GM12865 (cell line): ENCODE measurements around the gene STX10.
"Not testable (repeated sequence)": the region's sequence is repeated elsewhere in the genome, so short reads cannot be mapped to it uniquely, and the experiment has no call there.

Source experiments
- DNase-seq: peaks from one replicate; pipeline ENCODE4 v3.0.0; 2010; ENCODE audit warnings: low read depth
- H3K4me3 ChIP-seq: 2 replicates; pipeline ENCODE4 v1.5.1; 2011; ENCODE audit warnings: mild to moderate bottlenecking, low read depth, low read length, control low read depth
- TF ChIP-seq, protein P1 (sequence below): IDR thresholded peaks from 2 replicates; pipeline ENCODE4 v1.5.1; 2011; ENCODE audit warnings: low read length, control low read depth, low read depth, inconsistent platforms; ENCODE audit not compliant: insufficient read depth; ENCODE audit errors: missing control alignments

Gene STX10

DNA sequence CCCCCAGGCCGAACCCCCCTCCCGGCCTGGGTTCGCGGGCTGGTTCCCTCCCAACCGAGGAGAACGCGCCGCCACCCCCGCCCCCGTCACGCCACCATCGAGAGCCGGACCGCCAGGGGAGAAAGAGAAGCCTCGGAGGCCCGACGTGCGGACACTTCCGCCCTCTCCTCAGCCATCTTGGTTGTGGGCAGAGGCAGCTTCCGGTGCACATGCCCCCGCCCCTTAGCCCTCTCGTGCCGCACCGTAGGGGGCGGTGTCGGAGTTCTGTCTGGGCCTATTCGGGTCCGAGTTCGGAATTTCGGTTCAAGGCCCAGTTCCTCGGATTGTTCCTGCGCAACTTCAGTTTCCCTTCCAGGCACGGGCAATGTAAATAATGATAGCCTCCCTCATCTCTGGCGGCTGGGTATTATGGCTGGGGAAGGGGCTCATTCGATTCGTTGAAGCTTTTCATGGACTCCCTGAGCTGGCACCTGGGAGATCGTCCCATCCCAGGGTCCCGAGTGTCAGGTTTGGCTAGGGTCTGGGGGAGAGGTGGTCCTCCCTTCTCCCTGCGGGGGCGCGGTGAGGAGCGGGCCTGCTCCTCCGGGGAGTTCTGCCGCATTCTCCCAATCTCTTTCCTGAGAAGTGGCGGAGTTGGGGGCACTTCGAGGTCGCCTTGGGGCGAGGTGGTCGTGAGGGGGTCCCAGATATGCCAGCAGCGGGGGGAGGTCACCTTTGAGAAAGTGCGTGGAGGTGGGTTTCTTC is at the start of gene STX10, which contains the start of gene IER2:
TSS of gene STX10 (minus strand) at position 189 of the 744 bp plus-strand sequence. CDS start 202 bp downstream, outside the sequence.
TSS of gene IER2 (plus strand) at position 225 of the 744 bp plus-strand sequence. CDS start 2,776 bp downstream, outside the sequence.
- TF ChIP-seq, protein P1, sequence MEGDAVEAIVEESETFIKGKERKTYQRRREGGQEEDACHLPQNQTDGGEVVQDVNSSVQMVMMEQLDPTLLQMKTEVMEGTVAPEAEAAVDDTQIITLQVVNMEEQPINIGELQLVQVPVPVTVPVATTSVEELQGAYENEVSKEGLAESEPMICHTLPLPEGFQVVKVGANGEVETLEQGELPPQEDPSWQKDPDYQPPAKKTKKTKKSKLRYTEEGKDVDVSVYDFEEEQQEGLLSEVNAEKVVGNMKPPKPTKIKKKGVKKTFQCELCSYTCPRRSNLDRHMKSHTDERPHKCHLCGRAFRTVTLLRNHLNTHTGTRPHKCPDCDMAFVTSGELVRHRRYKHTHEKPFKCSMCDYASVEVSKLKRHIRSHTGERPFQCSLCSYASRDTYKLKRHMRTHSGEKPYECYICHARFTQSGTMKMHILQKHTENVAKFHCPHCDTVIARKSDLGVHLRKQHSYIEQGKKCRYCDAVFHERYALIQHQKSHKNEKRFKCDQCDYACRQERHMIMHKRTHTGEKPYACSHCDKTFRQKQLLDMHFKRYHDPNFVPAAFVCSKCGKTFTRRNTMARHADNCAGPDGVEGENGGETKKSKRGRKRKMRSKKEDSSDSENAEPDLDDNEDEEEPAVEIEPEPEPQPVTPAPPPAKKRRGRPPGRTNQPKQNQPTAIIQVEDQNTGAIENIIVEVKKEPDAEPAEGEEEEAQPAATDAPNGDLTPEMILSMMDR = peak; percentile 55
- peak; percentile 96 for DNase-seq

GRCh38 chr19:13198634-13199033 is 48.5 kb upstream of the STX10 start:
- no peak overlapping the region for H3K4me3 ChIP-seq
- TF ChIP-seq, protein P1 = no peak
- no peak for DNase-seq

More for the DNA sequence above, at the start of gene STX10, which contains the start of gene IER2:
- H3K4me3 ChIP-seq = peak within 1 kb of the TSS; percentile 95

- DNase-seq = peak; percentile 88
- TF ChIP-seq, protein P1 = peak; percentile 77
- H3K4me3 ChIP-seq = no peak overlapping the region
Observed at GRCh38 chr19:13195678-13196077, 45.5 kb upstream of the STX10 start.

DNA sequence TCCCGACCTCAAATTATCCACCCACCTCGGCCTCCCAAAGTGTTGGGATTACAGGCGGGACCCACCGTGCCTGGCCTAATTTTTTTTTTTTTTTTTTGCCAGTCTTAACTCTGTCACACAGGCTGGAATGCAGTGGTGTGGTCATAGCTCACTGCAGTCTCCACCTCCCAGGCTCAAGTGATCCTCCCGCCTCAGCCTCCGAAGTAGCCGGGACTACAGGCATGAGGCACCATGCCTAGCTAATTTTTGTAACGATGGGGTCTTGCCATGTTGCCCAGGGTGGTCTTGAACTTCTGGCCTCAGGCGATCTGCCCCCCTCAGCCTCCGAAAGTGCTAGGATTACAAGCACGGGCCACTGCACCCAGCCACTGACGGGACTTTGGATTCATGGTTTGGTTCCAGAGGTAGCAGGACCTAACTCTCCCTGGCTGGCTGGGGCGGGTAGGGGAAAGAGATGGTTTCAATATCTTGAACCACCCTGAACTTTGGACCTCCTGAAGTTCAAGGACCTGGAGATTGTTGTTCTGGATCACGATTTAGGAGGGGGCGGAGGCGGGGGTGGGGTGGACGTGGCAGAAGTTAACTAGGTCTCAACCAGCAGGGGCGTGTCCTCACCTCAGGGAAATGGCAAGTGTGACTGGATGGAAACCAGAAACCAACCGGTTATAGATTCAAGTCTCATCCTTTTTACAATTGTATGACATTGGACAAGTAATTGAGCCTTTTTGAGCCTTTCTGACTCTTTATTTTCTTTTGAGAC is 40.8 kb upstream of the STX10 start:
- DNase-seq = no peak
- H3K4me3 ChIP-seq = no peak overlapping the region
- TF ChIP-seq, protein P1 = no peak

GRCh38 chr19:13189600-13189999 is 39.4 kb upstream of the STX10 start:
- TF ChIP-seq, protein P1 = no peak
- no peak for DNase-seq
- no peak overlapping the region for H3K4me3 ChIP-seq

GRCh38 chr19:13187419-13187818 is 37.2 kb upstream of the STX10 start:
- DNase-seq = no peak
- H3K4me3 ChIP-seq = no peak overlapping the region
- TF ChIP-seq, protein P1 = no peak

DNA sequence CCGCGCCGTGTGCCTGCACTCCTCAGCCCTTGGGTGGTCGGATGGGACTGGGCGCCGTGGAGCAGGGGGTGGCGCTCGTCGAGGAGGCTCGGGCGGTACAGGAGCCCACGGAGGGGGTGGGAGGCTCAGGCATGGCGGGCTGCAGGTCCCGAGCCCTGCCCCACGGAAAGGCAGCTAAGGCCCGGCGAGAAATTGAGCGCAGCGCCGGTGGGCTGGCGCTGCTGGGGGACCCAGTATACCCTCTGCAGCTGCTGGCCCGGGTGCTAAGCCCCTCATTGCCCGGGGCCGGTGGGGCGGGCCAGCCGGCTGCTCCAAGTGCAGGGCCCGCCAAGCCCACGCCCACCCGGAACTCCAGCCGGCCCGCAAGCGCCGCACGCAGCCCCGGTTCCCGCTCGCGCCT is 36.5 kb upstream of the STX10 start:
- DNase-seq, H3K4me3 ChIP-seq: not testable (repeated sequence)

DNA sequence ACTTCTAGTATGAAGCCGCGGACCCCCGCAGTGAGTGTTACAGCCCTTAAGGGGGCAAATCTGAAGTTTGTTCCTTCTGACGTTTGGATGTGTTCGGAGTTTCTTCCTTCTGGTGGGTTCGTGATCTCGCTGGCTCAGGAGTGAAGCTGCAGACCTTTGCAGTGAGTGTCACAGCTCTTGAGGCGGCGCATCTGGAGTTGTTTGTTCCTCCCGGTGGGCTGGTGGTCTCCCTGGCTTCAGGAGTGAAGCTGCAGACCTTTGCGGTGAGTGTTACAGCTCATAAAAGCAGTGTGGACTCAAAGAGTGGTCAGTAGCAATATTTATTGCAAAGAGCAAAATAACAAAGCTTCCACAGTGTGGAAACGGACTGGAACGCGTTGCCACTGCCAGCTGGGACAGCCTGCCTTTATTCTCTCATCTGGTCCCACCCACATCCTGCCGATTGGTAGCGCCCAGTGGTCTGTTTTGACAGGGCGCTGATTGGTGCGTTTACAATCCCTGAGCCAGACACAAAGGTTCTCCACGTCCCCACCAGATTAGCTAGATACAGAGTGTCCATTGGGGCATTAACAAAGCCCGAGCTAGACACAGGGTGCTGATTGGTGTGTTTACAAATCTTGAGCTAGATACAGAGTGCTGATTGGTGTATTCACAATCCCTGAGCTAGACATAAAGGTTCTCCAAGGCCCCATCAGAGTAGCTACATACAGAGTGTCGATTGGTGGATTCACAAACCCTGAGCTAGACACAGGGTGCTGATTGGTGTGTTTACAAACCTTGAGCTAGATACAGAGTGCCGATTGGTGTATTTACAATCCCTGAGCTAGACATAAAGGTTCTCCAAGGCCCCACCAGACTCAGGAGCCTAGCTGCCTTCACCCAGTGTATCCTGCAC is 35.8 kb upstream of the STX10 start:
- not testable (repeated sequence) for DNase-seq, H3K4me3 ChIP-seq

GRCh38 chr19:13184926-13185325 is 34.8 kb upstream of the STX10 start:
- DNase-seq, H3K4me3 ChIP-seq: not testable (repeated sequence)
